NCI-H128 (cell line): Measurements from ENCODE around the gene PEX12.
"Not testable (repeated sequence)": the region's sequence is repeated elsewhere in the genome, so short reads cannot be mapped to it uniquely, and the experiment has no call there.

Experiments used
- DNase-seq: peaks from one replicate; lab custom pipeline; 2025; ENCODE audit not compliant: unreplicated experiment; lab: John Stamatoyannopoulos, UW

The PEX12 gene

GRCh38 chr17:35537601-35538141 lies 40.7 kb downstream of the PEX12 start, which contains the start of gene SLFN12L:
TSS of gene SLFN12L (minus strand) at chr17:35537678. CDS start at chr17:35522364, 15,314 bp downstream.
- no peak for DNase-seq

GRCh38 chr17:35536664-35537171 lies 41.7 kb downstream of the PEX12 start:
- DNase-seq: no peak

GRCh38 chr17:35535406-35535805 lies 43.0 kb downstream of the PEX12 start:
- DNase-seq: not testable (repeated sequence)

DNA sequence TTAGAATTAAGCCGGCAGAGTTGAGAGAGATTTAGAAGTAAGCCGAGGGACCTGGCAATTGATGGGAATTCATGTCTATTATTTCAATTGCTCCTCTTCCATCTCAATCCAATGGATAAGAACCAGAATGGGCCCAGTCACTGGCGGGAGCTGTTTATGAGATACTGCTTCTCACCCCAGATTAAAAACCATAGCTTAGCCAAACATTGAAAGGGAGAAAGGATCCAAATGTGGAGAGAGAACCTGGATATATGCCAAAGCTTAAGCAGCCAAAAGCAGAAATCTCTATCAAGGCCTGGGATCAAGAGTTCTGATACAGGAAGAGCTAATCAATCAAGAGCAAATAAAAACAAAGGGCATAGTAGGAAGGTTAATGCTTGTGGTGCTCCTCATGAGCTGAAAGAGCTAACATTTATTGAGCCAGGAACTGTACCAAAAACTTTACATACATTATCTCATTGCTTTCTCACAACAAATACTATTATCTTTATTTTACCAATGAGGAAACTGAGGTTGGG lies 43.7 kb downstream of the PEX12 start:
- DNase-seq: no peak

GRCh38 chr17:35531160-35531559 lies 47.2 kb downstream of the PEX12 start:
- DNase-seq: no peak

GRCh38 chr17:35529866-35530265 lies 48.5 kb downstream of the PEX12 start:
- DNase-seq: no peak

GRCh38 chr17:35529326-35529725 lies 49.0 kb downstream of the PEX12 start:
- DNase-seq: not testable (repeated sequence)
